ENCODE results near the gene CAPN1. TPM values are rescaled to one million over a fixed set of nuclear protein-coding genes. Genes with fewer than 3 reads are reported as not detected.

CAPN1 gene
- total and polyA plus RNA-seq, 9 of the 15 experiments (the other 6 are each of a cell fraction or from before 2014, with no cell fraction given): 3.5 to 199 (median 61.6) TPM

DNA sequence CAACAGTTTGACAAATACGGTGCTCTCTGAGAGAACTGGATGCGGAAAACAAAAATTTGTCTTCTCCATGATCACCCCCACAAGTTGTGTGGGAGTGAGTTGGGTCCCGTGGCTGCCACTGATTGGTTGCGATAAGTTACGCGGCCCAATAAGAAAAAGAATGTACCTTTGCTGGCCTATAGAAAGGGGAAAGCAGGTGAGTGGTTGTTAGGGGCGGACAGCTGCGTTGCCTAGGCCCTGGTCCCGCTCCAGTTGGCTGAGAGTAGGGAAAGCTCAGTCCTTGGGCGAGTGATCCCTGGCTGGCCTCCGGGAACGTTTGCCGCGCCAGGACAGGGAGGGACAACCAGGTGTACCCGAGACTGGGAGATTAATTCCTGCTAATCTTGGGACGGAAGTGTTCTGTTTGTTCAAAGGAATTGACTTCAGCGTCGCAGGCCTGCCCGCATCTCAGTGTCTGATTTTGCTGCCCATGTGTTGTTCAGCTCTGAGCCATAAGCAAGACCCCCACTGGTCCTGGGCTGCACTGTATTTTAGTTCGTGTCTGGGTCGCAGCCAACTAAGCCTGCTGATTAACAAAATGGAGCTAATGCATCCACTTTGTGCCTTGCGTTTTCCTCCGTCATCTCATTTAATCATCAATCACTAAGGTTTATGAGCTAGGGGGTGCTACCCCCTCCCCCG is 46.6 kb upstream of the CAPN1 start (continued):
- TF ChIP-seq, protein P1, sequence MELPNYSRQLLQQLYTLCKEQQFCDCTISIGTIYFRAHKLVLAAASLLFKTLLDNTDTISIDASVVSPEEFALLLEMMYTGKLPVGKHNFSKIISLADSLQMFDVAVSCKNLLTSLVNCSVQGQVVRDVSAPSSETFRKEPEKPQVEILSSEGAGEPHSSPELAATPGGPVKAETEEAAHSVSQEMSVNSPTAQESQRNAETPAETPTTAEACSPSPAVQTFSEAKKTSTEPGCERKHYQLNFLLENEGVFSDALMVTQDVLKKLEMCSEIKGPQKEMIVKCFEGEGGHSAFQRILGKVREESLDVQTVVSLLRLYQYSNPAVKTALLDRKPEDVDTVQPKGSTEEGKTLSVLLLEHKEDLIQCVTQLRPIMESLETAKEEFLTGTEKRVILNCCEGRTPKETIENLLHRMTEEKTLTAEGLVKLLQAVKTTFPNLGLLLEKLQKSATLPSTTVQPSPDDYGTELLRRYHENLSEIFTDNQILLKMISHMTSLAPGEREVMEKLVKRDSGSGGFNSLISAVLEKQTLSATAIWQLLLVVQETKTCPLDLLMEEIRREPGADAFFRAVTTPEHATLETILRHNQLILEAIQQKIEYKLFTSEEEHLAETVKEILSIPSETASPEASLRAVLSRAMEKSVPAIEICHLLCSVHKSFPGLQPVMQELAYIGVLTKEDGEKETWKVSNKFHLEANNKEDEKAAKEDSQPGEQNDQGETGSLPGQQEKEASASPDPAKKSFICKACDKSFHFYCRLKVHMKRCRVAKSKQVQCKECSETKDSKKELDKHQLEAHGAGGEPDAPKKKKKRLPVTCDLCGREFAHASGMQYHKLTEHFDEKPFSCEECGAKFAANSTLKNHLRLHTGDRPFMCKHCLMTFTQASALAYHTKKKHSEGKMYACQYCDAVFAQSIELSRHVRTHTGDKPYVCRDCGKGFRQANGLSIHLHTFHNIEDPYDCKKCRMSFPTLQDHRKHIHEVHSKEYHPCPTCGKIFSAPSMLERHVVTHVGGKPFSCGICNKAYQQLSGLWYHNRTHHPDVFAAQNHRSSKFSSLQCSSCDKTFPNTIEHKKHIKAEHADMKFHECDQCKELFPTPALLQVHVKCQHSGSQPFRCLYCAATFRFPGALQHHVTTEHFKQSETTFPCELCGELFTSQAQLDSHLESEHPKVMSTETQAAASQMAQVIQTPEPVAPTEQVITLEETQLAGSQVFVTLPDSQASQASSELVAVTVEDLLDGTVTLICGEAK (IDR thresholded peaks at IDR 0.05): no peak; the same call in 1 of the 2 replicates
- TF ChIP-seq, protein P1 (CRISPR knock-in tag; IDR thresholded peaks at IDR 0.05): no peak
- no peak for TF ChIP-seq KAT8 (IDR thresholded peaks at IDR 0.05; ENCODE audit: low read depth)
- no peak for TF ChIP-seq MAFK (IDR thresholded peaks at IDR 0.05; ENCODE audit: low read length)
- TF ChIP-seq SIX5 (IDR thresholded peaks at IDR 0.05; ENCODE audit: borderline replicate concordance in 1 of 2, insufficient read depth in 1 of 2, low read depth in 1 of 2, low read length in 2 of 2): no peak
- TF ChIP-seq, protein P2, sequence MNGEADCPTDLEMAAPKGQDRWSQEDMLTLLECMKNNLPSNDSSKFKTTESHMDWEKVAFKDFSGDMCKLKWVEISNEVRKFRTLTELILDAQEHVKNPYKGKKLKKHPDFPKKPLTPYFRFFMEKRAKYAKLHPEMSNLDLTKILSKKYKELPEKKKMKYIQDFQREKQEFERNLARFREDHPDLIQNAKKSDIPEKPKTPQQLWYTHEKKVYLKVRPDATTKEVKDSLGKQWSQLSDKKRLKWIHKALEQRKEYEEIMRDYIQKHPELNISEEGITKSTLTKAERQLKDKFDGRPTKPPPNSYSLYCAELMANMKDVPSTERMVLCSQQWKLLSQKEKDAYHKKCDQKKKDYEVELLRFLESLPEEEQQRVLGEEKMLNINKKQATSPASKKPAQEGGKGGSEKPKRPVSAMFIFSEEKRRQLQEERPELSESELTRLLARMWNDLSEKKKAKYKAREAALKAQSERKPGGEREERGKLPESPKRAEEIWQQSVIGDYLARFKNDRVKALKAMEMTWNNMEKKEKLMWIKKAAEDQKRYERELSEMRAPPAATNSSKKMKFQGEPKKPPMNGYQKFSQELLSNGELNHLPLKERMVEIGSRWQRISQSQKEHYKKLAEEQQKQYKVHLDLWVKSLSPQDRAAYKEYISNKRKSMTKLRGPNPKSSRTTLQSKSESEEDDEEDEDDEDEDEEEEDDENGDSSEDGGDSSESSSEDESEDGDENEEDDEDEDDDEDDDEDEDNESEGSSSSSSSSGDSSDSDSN (IDR thresholded peaks at IDR 0.05; ENCODE audit: borderline replicate concordance in 1 of 2, low read depth in 2 of 2, low read length in 2 of 2): no peak
- TF ChIP-seq, protein P3, sequence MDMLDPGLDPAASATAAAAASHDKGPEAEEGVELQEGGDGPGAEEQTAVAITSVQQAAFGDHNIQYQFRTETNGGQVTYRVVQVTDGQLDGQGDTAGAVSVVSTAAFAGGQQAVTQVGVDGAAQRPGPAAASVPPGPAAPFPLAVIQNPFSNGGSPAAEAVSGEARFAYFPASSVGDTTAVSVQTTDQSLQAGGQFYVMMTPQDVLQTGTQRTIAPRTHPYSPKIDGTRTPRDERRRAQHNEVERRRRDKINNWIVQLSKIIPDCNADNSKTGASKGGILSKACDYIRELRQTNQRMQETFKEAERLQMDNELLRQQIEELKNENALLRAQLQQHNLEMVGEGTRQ (CRISPR knock-in tag; IDR thresholded peaks at IDR 0.05): no peak
- TF ChIP-seq TCFL5 (CRISPR knock-in tag; conservative IDR thresholded peaks at IDR 0.05): no peak
- TF ChIP-seq ZNF830 (CRISPR knock-in tag; IDR thresholded peaks at IDR 0.05): no peak
- TF ChIP-seq DPF2 (IDR thresholded peaks at IDR 0.05): no peak
- peak; percentile 59 for TF ChIP-seq L3MBTL2 (IDR thresholded peaks at IDR 0.05)
- no peak for TF ChIP-seq ZNF384 (IDR thresholded peaks at IDR 0.05; ENCODE audit: low read depth, low read length)
- TF ChIP-seq HDAC6 (IDR thresholded peaks at IDR 0.05; ENCODE audit: low read depth, low read length): no peak
- TF ChIP-seq DNMT1 (IDR thresholded peaks at IDR 0.05): no peak
- TF ChIP-seq PML (IDR thresholded peaks at IDR 0.05; ENCODE audit: low read length): no peak
- TF ChIP-seq ZZZ3 (IDR thresholded peaks at IDR 0.05): no peak
- TF ChIP-seq, protein P4, sequence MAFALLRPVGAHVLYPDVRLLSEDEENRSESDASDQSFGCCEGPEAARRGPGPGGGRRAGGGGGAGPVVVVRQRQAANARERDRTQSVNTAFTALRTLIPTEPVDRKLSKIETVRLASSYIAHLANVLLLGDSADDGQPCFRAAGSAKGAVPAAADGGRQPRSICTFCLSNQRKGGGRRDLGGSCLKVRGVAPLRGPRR (CRISPR knock-in tag; IDR thresholded peaks at IDR 0.05): no peak

Data from K562 (cell line).